ENCODE data around the gene PDE11A. TPM values are rescaled to one million over a fixed set of nuclear protein-coding genes. Genes with fewer than 3 reads are reported as not detected.
"Not testable (repeated sequence)": the region's sequence is repeated elsewhere in the genome, so short reads cannot be mapped to it uniquely, and the experiment has no call there.

PDE11A gene
- total and polyA plus RNA-seq, 8 donors: 0.28 to 5.0 (median 1.7) TPM

GRCh38 chr2:177972123-177972522 is 100.5 kb downstream of the PDE11A start:
- FAIRE-seq (no peak), DNase-seq (no peak), ATAC-seq (no peak)
- TF ChIP-seq, protein P1, sequence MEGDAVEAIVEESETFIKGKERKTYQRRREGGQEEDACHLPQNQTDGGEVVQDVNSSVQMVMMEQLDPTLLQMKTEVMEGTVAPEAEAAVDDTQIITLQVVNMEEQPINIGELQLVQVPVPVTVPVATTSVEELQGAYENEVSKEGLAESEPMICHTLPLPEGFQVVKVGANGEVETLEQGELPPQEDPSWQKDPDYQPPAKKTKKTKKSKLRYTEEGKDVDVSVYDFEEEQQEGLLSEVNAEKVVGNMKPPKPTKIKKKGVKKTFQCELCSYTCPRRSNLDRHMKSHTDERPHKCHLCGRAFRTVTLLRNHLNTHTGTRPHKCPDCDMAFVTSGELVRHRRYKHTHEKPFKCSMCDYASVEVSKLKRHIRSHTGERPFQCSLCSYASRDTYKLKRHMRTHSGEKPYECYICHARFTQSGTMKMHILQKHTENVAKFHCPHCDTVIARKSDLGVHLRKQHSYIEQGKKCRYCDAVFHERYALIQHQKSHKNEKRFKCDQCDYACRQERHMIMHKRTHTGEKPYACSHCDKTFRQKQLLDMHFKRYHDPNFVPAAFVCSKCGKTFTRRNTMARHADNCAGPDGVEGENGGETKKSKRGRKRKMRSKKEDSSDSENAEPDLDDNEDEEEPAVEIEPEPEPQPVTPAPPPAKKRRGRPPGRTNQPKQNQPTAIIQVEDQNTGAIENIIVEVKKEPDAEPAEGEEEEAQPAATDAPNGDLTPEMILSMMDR (IDR thresholded peaks at IDR 0.05): no peak
- Histone ChIP-seq H3K4me1 (peaks cover 0 to 19% (median 0%) of the 10 kb centered on the region in 3 donors), H3K4me3 (no peak overlapping the region), H3K36me3 (no peaks in the 10 kb centered on the region), H3K27me3 (no peaks in the 10 kb centered on the region), H3K9me3 (no peaks in the 10 kb centered on the region), H3K27ac (no peak overlapping the region)
- intact Hi-C loops (cut with DNase I): no loop called here

DNA sequence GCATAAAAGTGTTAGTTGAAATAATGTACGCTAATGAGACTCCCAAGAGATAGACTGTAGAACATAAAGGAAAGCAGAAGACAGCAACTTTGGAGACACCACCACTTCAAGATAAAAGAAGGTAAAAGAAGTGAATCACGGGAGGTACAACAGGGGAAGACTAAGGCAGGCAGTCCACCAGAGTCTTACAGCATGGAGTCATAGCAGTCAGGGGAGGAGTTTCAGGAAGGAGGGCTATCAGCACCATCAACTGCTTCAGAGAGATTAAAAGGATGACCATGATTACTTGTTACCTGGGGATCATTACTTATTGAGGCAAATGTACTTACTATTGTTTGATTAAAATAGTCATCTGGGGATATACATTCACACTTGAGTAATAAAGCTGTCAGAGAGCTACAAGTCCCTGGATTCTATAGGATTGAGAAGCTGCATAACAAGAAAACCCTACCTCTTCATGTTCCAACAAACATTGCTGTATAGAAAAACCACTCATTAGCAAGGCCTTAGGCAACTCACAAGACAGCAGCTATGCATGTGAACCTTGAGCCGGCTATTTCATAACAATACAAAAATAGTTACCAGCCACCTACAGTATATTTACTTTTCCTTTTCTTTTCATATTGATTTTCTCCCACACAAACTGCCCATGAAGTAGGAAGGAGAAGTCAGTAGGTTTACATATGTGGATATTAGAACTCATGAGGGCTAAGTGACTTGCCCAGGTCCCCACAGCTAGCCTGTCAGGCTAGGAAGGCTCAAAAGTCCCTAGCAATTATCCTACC is 101.7 kb downstream of the PDE11A start:
- intact Hi-C loops (cut with DNase I): no loop called here
- no peaks in the 10 kb centered on the region for H3K36me3 ChIP-seq
- H3K9me3 ChIP-seq: no peaks in the 10 kb centered on the region
- H3K4me1 ChIP-seq: peaks cover 0 to 19% (median 0%) of the 10 kb centered on the region in 3 donors
- 63 to 65% methylated on average over 3 of the region's 3 CpGs for WGBS, 2 donors
- no peak overlapping the region for H3K4me3 ChIP-seq
- peak; percentile 87 to 98 (median 92) for ATAC-seq
- peak in 1 of 6 donors; percentile 5 for DNase-seq
- H3K27ac ChIP-seq: peak overlapping the region in 2 of 4 donors; percentile 47 to 54
- H3K27me3 ChIP-seq: no peaks in the 10 kb centered on the region
- no peak for FAIRE-seq
- TF ChIP-seq, protein P1 (IDR thresholded peaks at IDR 0.05): no peak

DNA sequence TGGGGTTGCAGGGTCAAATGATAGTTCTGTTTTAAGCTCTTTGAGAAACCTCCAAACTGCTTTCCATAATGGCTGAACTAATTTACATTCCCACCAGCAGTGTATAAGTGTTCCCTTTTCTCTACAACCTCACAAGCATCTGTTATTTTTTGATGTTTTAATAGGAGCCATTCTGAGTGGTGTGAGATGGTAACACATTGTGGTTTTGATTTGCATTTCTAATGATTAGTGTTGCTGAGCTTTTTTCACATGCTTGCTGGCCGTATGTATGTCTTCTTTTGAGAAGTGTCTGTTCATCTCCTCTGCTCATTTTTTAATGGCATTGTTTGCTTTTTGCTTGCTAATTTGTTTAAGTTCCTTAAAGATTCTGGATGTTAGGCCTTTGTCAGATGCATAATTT is 107.7 kb downstream of the PDE11A start:
- intact Hi-C loops (cut with DNase I): no loop called here
- ATAC-seq (no peak), FAIRE-seq (no peak), DNase-seq (no peak)
- Histone ChIP-seq H3K36me3 (no peaks in the 10 kb centered on the region), H3K9me3 (no peaks in the 10 kb centered on the region), H3K27ac (no peak overlapping the region), H3K4me3 (no peak overlapping the region), H3K4me1 (peaks cover 0 to under 1% (median 0%) of the 10 kb centered on the region in 3 donors), H3K27me3 (no peaks in the 10 kb centered on the region)
- 73 to 84% methylated on average over 1 of the region's 1 CpG for WGBS, 2 donors
- TF ChIP-seq, protein P1 (IDR thresholded peaks at IDR 0.05): no peak

DNA sequence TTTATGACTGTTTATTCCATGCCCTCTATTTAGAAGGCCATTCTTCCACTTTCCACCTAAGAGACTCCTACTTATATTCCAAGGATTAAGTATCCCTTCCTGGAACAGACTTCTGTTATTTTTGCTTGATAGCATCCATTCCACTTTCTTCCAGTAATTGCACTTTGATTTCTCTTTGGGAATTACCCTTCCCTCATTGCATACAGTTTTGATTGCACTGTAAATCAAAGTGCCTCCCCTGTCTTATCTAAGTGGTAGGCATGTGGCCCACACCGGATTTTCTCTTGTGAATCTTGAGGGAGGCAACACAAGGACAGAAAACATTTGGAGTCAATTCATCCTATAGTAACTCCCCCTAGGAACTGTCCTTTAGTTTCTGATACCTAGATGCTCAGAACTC is 120.4 kb downstream of the PDE11A start:
- TF ChIP-seq, protein P1 (IDR thresholded peaks at IDR 0.05): no peak

DNA sequence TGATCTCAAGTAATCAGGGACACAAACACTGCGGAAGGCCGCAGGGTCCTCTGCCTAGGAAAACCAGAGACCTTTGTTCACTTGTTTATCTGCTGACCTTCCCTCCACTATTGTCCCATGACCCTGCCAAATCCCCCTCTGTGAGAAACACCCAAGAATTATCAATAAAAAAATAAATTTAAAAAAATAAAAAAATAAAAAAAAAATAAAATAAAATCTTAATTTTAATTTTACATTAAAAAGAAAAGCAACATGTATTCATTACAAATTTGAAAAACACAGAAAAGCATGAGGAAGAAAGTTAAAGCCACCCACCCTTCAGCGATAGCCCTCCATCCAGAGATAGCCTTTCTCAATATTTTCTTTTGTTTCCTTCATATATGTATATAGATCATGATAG is 125.0 kb downstream of the PDE11A start:
- H3K27ac ChIP-seq; intact Hi-C loops (cut with DNase I); H3K4me3 ChIP-seq; H3K9me3 ChIP-seq; H3K4me1 ChIP-seq; ATAC-seq; H3K27me3 ChIP-seq; FAIRE-seq; H3K36me3 ChIP-seq; DNase-seq: not testable (repeated sequence)
- WGBS, 2 donors: 97 to 98% methylated on average over 1 of the region's 3 CpGs

More for the DNA sequence above, 120.4 kb downstream of the PDE11A start:
- H3K9me3 ChIP-seq: no peaks in the 10 kb centered on the region
- WGBS, 2 donors: 33 to 34% methylated on average over 1 of the region's 1 CpG
- H3K27ac ChIP-seq: no peak overlapping the region
- H3K4me1 ChIP-seq: no peaks in the 10 kb centered on the region
- no peaks in the 10 kb centered on the region for H3K36me3 ChIP-seq
- no peak for ATAC-seq
- no peak for DNase-seq
- no peaks in the 10 kb centered on the region for H3K27me3 ChIP-seq
- FAIRE-seq: no peak
- intact Hi-C loops (cut with DNase I): no loop called here
- no peak overlapping the region for H3K4me3 ChIP-seq

- H3K27ac ChIP-seq; ATAC-seq; H3K4me3 ChIP-seq; intact Hi-C loops (cut with DNase I); H3K4me1 ChIP-seq; FAIRE-seq; H3K36me3 ChIP-seq; DNase-seq; H3K9me3 ChIP-seq; H3K27me3 ChIP-seq: not testable (repeated sequence)
- WGBS, 2 donors: 96 to 97% methylated on average over 12 to 14 of the region's 14 CpGs
Measured at GRCh38 chr2:177944530-177944929, 128.0 kb downstream of the PDE11A start.

Measured in pancreas (tissue), 10 donors.